GM12878 (cell line): ENCODE results near the gene MIA2. TPM values are rescaled to one million over a fixed set of nuclear protein-coding genes. Genes with fewer than 3 reads are reported as not detected.

Experiments used
- BCL11A ChIP-seq: IDR thresholded peaks from 2 replicates; pipeline ENCODE4 v1.6.1; 2011; ENCODE audit warnings: low read depth, low read length
- FOXM1 ChIP-seq: IDR thresholded peaks from 2 replicates; pipeline ENCODE4 v1.6.1; 2012; ENCODE audit warnings: low read depth, mild to moderate bottlenecking, inconsistent platforms, low read length, moderate library complexity
- MEF2B ChIP-seq: fragments of 450-650 bp; IDR thresholded peaks from 2 replicates; pipeline ENCODE4 v1.6.1; 2018; ENCODE audit warnings: mild to moderate bottlenecking, moderate library complexity; ENCODE audit not compliant: partially characterized antibody, poor library complexity, severe bottlenecking
- MXI1 ChIP-seq: fragments of 150-350 bp; IDR thresholded peaks from 2 replicates; pipeline ENCODE4 v1.6.1; 2011; ENCODE audit warnings: low read depth, mild to moderate bottlenecking, inconsistent platforms, low read length, improper control_type of control experiment
- NFYA ChIP-seq: IDR thresholded peaks from 2 replicates; pipeline ENCODE4 v1.6.1; 2011; ENCODE audit warnings: low read depth, mild to moderate bottlenecking, low read length, improper control_type of control experiment, borderline replicate concordance
- NKRF ChIP-seq: fragments of 450-650 bp; conservative IDR thresholded peaks from 2 replicates; pipeline ENCODE4 v1.6.1; 2017; ENCODE audit warnings: mild to moderate bottlenecking, moderate library complexity
- SIX5 ChIP-seq: IDR thresholded peaks from 2 replicates; pipeline ENCODE4 v1.6.1; 2011; ENCODE audit warnings: mild to moderate bottlenecking, low read depth, low read length, moderate library complexity; ENCODE audit not compliant: severe bottlenecking
- SKIL ChIP-seq: fragments of 450-650 bp; IDR thresholded peaks from 2 replicates; pipeline ENCODE4 v1.6.1; 2017; ENCODE audit warnings: mild to moderate bottlenecking, low read depth, inconsistent platforms; ENCODE audit not compliant: poor library complexity, severe bottlenecking
- SP1 ChIP-seq: IDR thresholded peaks from one replicate; pipeline ENCODE4 v1.6.1; 2011; ENCODE audit warnings: low read depth, low read length
- SREBF2 ChIP-seq: IDR thresholded peaks from 2 replicates; pipeline ENCODE4 v1.6.1; 2012; ENCODE audit warnings: mild to moderate bottlenecking, low read length
- STAT1 ChIP-seq: fragments of 450-650 bp; conservative IDR thresholded peaks from 2 replicates; pipeline ENCODE4 v1.6.1; 2014; ENCODE audit warnings: antibody characterized with exemption, mild to moderate bottlenecking
- WRNIP1 ChIP-seq: IDR thresholded peaks from 2 replicates; pipeline ENCODE4 v1.6.1; 2011; ENCODE audit warnings: low read depth, low read length, improper control_type of control experiment, borderline replicate concordance
- polyA plus RNA-seq, 11 experiments: library from polyadenylated mRNA; depleted of rRNA in 4 of 11; unstranded in 6 of 11; stranded (reverse) in 5 of 11; fragments of >200 nt; fragmentation: Nextera tagmentation in 4 of 11; fragmentation: Illumina TruSeq in 1 of 11; extraction: Ambion mirVana in 4 of 11; extraction: Trizol in 1 of 11; gene quantifications; 1 replicate in 1 of 11; 2 replicates in 10 of 11; pipeline versions ENCODE4 v1.2.1 to v1.2.3, GENCODE V29; 2011 to 2016; ENCODE audit warnings: inconsistent platforms in 2 of 11, missing spikeins in 2 of 11, low read depth in 1 of 11
- total RNA-seq, 4 experiments: library from RNA; depleted of rRNA in 3 of 4; stranded (reverse); fragments of >200 nt in 3 of 4; fragmentation: Illumina TruSeq in 1 of 4; extraction: Trizol in 1 of 4; gene quantifications; 2 replicates each; pipeline versions ENCODE4 v1.2.1 to v1.2.3, GENCODE V29; 2013 to 2021
- TF ChIP-seq, protein P1 (sequence below): fragments of 450-650 bp; IDR thresholded peaks from 2 replicates; pipeline ENCODE4 v1.6.1; 2017; ENCODE audit warnings: antibody characterized with exemption, mild to moderate bottlenecking, moderate library complexity

MIA2 gene
- total and polyA plus RNA-seq, 10 of the 15 experiments (the other 5 are each of a cell fraction or from before 2014, with no cell fraction given) = 6.3 to 36.8 (median 17.1) TPM

- TF ChIP-seq SKIL (peak; percentile 96), SREBF2 (no peak), WRNIP1 (no peak), MXI1 (no peak), NFYA (no peak), BCL11A (no peak), NKRF (no peak; the same call in 1 of the 2 replicates), FOXM1 (no peak), SIX5 (peak; percentile 49), SP1 (peak; percentile 79), STAT1 (peak; percentile 87; the same call in 1 of the 2 replicates), MEF2B (no peak)
- TF ChIP-seq, protein P1, sequence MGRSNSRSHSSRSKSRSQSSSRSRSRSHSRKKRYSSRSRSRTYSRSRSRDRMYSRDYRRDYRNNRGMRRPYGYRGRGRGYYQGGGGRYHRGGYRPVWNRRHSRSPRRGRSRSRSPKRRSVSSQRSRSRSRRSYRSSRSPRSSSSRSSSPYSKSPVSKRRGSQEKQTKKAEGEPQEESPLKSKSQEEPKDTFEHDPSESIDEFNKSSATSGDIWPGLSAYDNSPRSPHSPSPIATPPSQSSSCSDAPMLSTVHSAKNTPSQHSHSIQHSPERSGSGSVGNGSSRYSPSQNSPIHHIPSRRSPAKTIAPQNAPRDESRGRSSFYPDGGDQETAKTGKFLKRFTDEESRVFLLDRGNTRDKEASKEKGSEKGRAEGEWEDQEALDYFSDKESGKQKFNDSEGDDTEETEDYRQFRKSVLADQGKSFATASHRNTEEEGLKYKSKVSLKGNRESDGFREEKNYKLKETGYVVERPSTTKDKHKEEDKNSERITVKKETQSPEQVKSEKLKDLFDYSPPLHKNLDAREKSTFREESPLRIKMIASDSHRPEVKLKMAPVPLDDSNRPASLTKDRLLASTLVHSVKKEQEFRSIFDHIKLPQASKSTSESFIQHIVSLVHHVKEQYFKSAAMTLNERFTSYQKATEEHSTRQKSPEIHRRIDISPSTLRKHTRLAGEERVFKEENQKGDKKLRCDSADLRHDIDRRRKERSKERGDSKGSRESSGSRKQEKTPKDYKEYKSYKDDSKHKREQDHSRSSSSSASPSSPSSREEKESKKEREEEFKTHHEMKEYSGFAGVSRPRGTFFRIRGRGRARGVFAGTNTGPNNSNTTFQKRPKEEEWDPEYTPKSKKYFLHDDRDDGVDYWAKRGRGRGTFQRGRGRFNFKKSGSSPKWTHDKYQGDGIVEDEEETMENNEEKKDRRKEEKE = peak; percentile 98
- TF ChIP-seq, all 136 proteins: peak for 36
Observed at GRCh38 chr14:39432179-39432618, 198.5 kb downstream of the MIA2 start, which contains the start of gene FBXO33 (continued).
